NCI-H1092 (cell line): ENCODE measurements around the gene NUF2.
"Not testable (repeated sequence)": the region's sequence is repeated elsewhere in the genome, so short reads cannot be mapped to it uniquely, and the experiment has no call there.

Experiments used
- DNase-seq: peaks from one replicate; lab custom pipeline; 2025; lab: John Stamatoyannopoulos, UW

The NUF2 gene

DNA sequence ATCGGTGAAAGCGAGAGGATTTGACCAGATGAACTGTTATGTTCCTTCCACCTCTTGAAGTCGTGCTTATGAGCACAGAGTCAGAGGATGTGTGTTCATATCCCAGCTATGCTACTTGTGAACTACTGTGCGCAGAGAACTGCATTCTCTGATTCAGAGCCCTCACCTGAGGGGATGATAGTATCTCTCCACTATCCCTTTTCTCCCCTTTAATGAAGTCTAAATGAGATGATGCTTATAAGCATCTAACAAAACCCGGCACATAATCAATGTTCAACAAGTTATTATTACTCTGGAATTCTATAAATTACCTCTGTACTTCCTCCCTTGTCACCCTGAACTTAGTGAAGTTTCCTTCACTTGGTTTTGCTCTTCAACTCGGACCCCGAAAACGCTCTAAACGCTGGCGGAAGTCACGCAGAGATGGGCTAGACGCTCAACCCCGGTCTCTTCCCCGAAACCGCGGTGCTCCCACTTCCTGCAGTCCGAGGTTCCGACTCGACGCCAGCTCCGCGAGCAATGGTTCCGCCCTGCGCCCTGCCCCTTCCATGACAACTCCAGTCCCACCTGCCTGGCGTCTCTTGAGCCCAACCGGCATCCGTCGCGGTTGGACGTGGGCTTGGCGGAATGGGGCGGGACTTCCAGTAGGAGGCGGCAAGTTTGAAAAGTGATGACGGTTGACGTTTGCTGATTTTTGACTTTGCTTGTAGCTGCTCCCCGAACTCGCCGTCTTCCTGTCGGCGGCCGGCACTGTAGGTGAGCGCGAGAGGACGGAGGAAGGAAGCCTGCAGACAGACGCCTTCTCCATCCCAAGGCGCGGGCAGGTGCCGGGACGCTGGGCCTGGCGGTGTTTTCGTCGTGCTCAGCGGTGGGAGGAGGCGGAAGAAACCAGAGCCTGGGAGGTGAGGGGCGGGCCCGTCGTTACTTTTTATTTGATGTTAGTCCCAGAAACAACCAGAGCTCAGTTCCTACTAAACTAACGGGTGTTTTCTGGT is at the start of gene NUF2:
Gene NUF2, plus strand, starts transcription at position 644 of the 995 bp plus-strand sequence. CDS start 4,098 bp downstream, outside the sequence.
- DNase-seq = peak; percentile 99

DNA sequence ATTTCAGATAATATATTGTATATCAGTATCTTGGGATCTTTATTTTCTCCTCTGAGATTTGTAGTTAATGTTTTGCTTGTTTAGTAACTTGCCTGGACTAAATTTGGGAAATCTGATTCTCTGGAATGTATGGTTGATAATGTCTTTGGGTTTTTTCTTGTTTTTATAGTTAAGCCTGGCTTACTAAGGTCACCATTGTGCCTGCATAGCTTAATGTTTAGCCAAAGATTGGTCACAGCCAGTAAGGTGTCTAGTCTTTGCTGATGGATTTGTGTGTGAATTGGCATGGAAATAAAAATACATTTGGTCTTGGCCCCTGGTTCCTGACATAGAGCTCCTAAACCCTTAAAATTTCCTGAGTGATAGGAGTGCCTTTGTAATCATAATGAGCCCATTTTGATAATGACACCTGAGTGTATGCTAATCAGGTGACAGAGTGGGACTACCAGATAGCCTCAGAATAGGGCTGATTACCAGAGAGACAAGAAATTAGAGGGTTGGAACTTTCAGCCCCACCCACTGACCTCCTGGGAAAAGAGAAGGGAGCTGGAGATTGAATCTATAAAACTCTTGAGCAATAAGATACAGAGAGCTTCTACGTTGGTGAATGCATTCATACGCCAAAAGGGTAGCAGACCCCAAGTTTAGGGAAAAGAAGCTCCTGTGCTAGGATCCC is 47.9 kb upstream of the NUF2 start:
- no peak for DNase-seq

DNA sequence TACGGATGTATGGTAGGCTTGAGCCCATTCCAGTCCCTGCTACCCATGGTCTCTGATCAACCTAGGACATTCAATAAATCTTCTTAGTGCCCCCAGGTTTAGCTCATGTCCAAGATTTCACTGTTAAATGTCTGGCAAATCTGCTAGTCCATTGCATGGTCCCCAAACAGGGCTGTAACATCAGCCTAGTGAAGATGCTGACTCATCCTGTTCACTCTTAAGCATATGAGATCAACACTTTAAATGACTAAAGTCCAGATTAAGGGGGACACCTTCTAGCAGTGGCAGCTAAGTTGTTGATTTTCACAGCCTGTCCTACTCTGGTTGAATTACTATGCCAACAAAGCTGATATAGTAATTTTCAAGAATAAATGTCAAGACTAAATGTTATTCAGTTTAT is 46.5 kb upstream of the NUF2 start:
- DNase-seq = no peak

DNA sequence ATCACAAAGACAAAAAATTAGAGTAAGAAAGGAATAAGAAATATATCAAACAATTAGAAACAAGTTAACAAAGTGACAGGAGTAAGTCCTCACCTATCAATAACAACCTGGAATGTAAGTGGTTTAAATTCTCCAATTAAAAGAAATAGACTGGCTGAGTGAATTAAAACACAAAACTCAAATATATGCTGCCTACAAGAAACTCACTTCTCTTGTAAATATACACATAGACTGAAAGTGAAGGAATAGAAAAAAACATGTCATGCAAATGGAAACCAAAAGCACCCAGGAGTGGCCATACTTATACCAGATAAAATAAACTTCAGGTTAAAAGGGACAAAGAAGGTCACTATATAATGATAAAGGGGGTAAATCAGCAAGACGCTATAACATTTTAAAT is 43.2 kb upstream of the NUF2 start:
- DNase-seq = no peak

DNA sequence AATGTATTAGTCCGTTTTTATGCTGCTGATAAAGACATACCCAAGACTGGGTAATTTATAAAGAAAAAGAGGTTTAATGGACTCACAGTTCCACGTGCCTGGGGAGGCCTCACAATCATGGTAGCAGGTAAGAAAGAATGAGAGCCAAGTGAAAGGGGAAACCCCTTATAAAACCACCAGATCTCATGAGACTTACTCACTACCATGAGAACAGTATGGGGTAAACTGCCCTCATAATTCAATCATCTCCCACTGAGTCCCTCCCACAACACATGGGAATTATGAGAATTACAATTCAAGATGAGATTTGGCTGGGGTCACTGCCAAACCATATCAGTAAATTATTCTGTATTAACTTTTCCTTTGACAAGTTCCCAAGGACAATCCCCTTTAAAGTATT is 36.9 kb upstream of the NUF2 start:
- not testable (repeated sequence) for DNase-seq

DNA sequence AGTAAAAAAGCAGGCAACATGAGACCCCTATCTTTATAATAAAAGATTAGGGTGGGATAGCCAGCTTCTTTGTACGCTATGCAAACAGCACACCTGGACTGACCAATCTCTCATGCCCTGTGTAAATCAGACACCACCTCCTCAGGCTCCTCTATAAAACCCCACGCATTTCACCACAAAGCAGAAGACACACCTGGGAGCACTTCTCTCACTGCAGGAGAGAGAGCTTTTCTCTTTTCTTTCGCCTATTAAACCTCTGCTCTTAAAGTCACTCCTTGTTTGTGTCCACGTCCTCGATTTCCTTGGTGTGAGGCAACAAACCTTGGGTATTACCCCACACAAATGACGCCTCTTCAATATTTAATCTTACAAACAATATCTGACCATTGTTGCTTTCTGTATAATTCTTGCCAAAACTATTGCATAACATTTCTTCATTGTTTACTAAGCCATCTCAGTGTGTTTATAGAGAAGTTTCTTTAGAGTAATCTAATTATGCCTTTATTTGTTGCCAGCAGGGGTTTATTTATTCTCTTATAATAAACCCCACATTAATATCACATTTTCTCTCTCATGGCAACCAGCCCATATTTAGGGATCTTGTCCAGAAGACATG is 31.6 kb upstream of the NUF2 start:
- no peak for DNase-seq

DNA sequence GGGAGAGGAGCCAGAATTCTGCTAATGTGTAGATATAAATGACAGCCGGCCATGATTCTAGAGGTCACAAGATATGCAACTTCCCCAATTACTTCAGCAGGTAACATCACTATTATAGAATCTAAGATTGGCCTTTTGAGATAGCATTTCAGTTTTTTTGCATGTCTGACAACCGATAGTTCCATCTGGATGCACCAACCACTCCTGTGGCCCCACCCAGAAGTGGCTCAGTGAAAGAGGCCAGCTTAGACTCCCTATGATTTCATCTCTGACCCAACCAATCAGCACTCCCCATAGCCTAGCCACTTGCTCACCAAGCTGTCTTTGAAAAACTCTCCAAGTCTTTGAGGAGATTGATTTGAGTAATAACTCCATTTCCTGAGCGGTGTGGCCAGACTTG is 30.3 kb upstream of the NUF2 start:
- DNase-seq = no peak

DNA sequence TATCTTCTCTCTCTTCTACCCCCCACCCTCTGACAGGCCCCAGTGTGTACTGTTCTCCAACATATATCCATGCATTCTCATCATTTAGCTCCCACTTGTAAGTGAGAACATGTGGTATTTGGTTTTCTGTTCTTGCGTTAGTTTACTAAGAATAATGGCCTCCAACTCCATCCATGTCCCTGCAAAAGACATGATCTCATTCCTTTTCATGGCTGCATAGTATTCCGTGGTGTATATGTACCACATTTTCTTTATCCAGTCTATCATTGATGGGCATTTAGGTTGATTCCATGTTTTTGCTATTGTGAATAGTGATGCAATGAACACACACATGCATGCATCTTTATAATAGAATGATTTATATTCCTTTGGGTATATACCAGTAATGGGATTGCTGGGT is 29.6 kb upstream of the NUF2 start:
- not testable (repeated sequence) for DNase-seq

DNA sequence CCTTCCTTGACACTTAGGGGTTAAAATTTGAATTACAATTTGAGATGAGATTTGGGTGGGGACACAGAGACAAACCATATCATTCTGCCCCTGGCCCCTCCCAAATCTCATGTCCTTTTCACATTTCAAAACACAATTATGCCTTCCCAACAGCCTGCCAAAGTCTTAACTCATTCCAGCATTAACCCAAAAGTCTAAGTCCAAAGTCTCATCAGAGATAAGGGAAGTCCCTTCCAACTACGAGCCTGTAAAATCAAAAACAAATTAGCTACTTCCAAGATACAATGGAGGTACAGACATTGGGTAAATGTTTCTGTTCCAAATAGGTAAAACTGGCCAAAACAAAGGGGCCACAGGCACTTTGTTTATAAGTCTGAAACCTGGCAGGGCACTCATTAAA is 28.3 kb upstream of the NUF2 start:
- DNase-seq = not testable (repeated sequence)

DNA sequence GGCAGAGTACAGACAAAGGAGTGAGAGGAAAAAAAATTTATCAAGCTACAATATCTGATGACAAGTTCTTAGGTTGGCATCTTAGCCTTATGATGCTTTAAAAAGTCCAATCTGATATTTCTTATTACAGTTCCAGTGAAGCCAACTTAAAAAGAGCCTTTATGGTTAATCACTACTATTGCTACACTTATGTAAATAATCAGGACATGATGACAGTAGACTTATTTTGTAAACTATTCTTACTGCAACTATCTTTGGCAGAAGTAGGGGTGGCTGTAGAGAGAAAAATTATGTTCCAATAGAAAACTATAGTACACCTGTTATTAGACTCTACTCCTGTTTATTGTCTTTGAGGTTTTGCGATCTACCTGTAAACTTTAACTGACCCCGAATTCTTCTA is 25.8 kb upstream of the NUF2 start:
- DNase-seq = no peak

DNA sequence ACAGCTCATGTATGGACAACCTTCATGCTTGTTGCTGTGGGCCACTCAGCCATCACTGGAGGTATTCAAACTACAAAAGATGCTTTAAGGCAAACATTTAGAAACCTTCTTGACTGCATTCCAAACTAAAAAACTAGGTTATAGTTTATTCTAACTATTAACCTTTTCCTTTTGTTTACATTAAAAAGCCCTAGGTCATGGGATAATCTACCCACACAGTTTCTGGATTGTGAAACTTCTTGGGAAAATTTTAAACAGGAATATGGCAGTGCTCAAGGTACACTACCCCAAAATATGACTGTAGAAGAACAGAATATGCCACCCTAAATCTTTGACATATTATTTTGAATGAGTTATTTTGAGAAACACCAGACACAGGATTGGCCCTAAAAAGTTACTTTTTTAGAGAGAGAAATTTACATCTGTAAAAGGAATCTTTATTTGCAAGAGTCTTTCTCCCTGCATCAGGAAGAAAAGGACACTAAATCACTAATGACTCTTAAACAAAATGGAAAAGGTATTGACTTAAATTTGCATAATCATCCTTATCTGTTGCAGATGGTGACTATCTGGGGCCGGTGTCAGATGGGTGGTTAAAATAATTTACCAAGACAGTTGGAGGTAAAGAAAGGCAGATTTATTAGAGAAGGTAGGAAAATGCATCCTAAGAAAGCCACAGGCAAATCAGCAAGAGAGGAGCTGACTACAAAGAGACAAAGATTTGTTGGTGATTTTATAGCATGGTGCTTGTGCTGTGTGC is 25.1 kb upstream of the NUF2 start:
- DNase-seq = no peak

DNA sequence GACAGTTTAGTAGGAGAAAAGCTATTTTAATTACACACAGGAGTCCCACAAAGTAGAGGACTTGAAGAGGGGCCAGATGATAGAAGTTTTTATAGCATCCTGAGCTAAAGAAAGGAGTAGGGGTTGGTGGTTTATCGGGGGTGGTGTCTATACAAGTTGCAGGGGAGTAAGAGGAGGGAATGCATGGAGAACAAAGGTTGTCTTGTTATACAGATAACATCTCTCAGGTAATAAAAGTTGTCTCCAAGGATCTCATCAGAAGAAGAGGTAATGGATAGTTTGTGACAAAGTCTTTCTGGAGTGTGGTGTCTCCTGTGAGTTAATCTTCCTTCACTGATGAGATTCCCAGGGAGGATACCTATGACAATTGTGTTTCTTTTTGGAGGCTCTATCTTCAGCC is 23.4 kb upstream of the NUF2 start:
- DNase-seq = no peak

DNA sequence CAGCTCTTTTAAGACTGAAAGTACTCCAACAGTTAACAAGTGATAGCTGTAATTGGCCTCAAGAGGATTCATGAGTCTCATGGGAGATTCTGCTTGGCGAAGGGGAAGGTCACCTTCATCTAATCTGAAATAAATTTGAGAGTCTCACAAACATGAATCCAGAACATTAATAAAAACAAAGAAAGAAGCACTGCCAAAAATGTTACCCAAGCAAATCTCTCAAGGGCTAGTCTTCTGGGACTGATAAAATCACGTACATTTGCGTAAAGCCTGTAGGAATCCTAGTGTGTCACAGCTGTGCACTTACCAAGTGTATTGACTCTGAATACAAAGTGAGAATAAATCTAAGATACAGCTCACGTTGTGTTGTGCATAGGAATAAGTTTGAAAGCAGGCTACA is 21.2 kb upstream of the NUF2 start:
- DNase-seq = no peak

DNA sequence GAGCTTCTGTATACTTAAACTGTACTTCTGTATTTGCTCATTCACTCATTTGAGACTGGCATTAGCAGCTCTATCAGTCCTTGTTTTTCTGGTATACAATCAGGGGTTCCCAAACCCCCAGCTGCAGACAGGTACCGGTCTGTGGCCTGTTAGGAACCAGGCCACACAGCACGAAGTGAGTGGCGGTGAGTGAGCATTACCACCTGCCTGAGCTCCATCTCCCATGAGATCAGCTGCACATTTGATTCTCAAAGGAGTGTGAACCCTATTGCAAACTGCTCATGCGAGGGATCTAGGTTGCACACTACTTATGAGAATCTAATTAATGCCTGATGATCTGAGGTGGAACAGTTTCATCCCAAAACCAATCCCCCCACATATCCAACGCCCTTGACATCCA is 18.2 kb upstream of the NUF2 start:
- no peak for DNase-seq

DNA sequence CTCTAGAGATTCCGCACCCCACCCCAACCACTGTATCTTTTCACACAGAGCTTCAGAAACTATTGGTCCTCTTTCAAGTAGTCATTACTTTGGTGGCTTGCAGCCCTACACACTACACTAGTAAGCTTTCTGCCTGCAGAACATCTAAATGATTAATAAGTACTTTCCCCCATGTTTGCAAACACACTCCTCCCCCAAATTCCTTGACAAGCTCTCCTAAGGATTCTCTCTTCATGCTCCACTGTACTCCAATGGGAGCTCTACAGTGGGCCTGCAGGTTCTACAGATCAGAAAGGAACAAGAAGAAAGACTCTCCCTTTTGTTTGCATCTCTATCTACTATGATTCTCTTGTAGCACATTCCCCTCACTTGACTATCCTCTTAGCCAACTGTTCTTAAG is 16.3 kb upstream of the NUF2 start:
- no peak for DNase-seq

DNA sequence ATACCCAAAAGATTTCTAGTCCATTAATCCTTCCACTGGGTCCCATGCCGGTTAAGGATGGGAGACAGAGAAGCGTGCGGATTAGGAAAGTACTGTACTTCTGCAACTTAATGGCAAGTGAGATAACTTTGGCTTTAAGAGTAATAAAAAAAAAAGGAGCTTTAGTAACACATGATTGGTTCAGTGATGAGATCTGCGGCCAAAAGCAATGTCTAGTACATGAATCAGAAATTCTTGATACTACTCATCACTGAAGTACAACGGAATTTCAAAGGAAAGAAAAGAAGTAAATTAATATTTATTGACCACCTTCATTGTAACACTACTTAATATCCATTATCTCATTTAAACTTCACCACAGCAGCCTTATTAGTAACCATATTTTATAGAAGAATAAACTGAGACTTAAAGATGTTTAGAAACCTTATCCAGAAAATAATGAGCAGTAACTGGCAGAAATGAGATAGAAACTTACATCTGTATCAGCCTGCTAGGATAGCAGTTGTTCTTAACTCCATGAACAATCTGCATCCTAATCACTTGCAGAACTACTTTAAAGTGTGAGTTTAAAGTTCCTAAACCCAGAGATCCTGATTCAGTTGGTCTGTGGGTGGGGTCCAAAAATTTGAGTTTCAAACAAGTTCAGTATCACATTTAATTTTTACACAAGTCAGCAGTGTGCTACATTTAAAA is 14.1 kb upstream of the NUF2 start:
- no peak for DNase-seq

DNA sequence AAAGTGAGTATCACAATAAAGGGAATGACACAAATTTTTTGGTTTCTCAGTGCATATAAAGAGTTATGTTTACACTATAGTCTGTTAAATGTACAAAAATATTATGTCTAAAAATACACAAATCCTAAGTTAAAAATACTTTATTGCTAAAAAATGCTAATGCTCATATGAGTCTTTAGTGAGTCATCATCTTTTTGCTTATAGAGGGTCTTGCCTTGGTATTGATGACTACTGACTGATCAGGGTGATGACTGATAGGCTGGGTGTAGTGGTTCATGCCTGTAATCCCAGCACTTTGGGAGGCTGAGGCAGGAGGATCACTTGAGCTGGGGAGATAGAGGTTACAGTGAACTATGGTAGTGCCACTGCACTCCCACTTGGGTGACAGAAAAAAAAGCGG is 12.9 kb upstream of the NUF2 start:
- DNase-seq = no peak

DNA sequence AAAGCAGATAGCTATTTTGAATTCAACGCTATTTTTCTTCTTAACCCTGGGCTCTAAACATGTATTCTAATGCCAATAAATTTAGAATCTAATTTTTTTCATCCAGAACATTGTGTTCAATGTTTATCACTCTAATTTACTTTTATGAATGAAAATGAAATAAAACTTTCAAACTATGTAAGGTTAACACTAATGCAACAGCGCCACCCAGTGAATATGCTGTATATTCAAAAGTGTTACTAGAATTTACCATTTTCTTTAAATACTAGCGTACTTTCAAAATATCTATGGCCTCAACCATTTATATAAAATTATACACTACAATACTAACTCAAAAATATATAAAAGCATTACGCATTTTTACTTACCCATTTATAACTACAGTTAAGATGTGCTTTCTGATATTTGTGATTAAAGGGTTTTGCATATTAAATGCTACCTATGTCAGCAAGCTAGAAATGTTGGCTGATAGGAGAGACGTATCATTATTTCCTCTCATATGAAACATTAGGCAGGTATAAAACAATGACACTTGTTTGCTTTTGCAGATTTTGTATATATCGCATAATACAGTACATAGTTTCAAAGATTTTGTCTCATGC is 5.9 kb upstream of the NUF2 start:
- peak; percentile 15 for DNase-seq

DNA sequence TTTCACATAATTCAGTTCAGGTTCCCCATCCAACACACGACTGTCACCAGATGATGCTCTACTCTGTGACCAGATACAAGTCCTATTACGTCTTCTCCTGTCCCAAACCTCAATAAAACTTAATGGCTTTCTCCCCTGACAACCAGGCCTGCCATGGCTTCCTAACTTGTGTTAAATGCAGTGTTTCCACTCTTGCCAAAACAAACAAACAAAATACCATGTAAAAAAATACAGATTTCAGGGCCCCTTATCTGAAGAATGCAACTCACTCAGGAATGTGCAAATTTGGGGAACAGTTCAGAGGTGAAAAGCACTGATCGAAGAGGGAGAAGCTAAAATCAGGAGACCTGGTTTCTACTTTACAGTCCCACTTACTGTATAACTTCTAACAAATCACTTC is 863 bp upstream of the NUF2 start:
- DNase-seq = no peak

DNA sequence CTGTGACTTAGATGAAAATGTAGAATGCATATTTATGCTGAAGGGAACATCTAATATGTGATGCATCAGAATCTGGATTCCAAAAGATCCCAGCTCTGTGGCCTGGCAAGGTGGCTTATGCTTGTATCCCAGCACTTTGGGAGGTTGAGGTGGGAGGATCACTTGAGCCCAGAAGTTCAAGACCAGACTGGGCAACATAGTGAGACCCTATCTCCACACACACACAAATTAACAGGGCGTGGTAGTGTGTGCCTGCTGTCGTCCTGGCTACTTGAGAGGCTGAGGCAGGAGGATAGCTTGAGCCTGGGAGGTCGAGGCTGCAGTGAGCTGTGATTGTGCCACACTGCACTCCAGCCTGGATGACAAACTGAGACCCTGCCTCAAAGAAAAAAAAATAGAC is 1.6 kb downstream of the NUF2 start:
- DNase-seq = not testable (repeated sequence)

DNA sequence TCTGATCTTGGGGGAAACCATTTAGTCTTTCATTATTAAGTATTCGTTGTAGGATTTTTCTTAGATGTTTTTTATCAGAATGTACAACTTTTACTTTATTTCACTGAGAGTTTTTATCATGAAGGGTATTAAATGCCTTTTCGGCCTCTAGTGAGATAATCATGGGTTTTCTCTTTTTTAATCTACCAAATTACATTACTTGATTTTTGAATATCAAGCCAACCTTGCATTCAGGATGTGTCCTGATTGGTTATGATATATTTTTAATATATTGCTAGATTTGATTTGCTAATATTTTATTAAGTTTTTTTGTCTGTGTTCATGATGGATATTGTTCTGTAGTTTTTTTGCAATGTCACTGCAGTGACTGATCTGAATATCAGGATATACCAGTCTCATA is 9.4 kb downstream of the NUF2 start:
- no peak for DNase-seq
